MM.1S (cell line): Measurements from ENCODE around the gene TMPRSS3.

Source experiments
- DNase-seq: peaks from one replicate; pipeline ENCODE4 v3.0.0-alpha.2; 2015
- H2AFZ ChIP-seq: fragments of 300-600 bp; sonication (generic); 2 replicates; pipeline ENCODE4 v1.6.0; 2016; ENCODE audit warnings: antibody characterized with exemption, low read length
- H3F3A ChIP-seq: fragments of 300-600 bp; sonication (generic); 2 replicates; pipeline ENCODE4 v1.6.1; 2016; ENCODE audit warnings: mild to moderate bottlenecking, antibody characterized with exemption, low read length, moderate library complexity, mixed read lengths; ENCODE audit not compliant: insufficient read depth
- H3K27ac ChIP-seq: fragments of 300-600 bp; sonication (generic); 2 replicates; pipeline ENCODE4 v1.5.1; 2016; ENCODE audit warnings: mild to moderate bottlenecking, low read length
- H3K27me3 ChIP-seq: fragments of 300-600 bp; sonication (generic); replicated peaks from 2 replicates; pipeline ENCODE4 v1.6.0; 2016; ENCODE audit warnings: low read length; ENCODE audit not compliant: insufficient read depth
- H3K36me3 ChIP-seq: fragments of 300-600 bp; sonication (generic); replicated peaks from 2 replicates; pipeline ENCODE4 v1.6.1; 2016; ENCODE audit warnings: mild to moderate bottlenecking, low read length, mixed read lengths; ENCODE audit not compliant: insufficient read depth
- H3K4me1 ChIP-seq: fragments of 300-600 bp; sonication (generic); 2 replicates; pipeline ENCODE4 v1.6.1; 2016; ENCODE audit warnings: low read length, mixed read lengths
- H3K4me2 ChIP-seq: fragments of 300-600 bp; sonication (generic); 2 replicates; pipeline ENCODE4 v1.6.0; 2016; ENCODE audit warnings: low read depth, low read length
- H3K4me3 ChIP-seq: fragments of 300-600 bp; sonication (generic); 2 replicates; pipeline ENCODE4 v1.5.1; 2016; ENCODE audit warnings: low read length, mixed read lengths
- H3K79me2 ChIP-seq: fragments of 300-600 bp; sonication (generic); 2 replicates; pipeline ENCODE4 v1.6.1; 2016; ENCODE audit warnings: mixed run types, low read length, mixed read lengths
- H3K9ac ChIP-seq: fragments of 300-600 bp; sonication (generic); 2 replicates; pipeline ENCODE4 v1.6.1; 2016; ENCODE audit warnings: low read length, mixed read lengths
- H3K9me2 ChIP-seq: fragments of 300-600 bp; sonication (generic); replicated peaks from 2 replicates; pipeline ENCODE4 v1.6.1; 2016; ENCODE audit warnings: mild to moderate bottlenecking, low read length, mixed read lengths; ENCODE audit not compliant: insufficient read depth
- H3K9me3 ChIP-seq: fragments of 300-600 bp; sonication (generic); replicated peaks from 2 replicates; pipeline ENCODE4 v1.6.1; 2016; ENCODE audit warnings: mild to moderate bottlenecking, low read length, mixed read lengths; ENCODE audit not compliant: insufficient read depth
- H4K20me1 ChIP-seq: fragments of 300-600 bp; sonication (generic); 2 replicates; pipeline ENCODE4 v1.6.1; 2016; ENCODE audit warnings: mild to moderate bottlenecking, low read length, moderate library complexity, mixed read lengths; ENCODE audit not compliant: insufficient read depth
- EZH2 ChIP-seq: fragments of 300-600 bp; sonication (generic); optimal IDR thresholded peaks from 2 replicates; pipeline ENCODE3; 2017; ENCODE audit warnings: low read depth, mild to moderate bottlenecking, antibody characterized with exemption, low read length, mixed read lengths
- EZH2phosphoT487 ChIP-seq: fragments of 300-600 bp; sonication (generic); IDR thresholded peaks from 2 replicates; pipeline ENCODE4 v1.6.1; 2018; ENCODE audit warnings: antibody characterized with exemption, low read length
- TF ChIP-seq, protein P1 (sequence below): fragments of 300-600 bp; sonication (generic); IDR thresholded peaks from 2 replicates; pipeline ENCODE4 v1.5.1; 2016; ENCODE audit warnings: antibody characterized with exemption, low read length, mixed read lengths

Gene TMPRSS3

DNA sequence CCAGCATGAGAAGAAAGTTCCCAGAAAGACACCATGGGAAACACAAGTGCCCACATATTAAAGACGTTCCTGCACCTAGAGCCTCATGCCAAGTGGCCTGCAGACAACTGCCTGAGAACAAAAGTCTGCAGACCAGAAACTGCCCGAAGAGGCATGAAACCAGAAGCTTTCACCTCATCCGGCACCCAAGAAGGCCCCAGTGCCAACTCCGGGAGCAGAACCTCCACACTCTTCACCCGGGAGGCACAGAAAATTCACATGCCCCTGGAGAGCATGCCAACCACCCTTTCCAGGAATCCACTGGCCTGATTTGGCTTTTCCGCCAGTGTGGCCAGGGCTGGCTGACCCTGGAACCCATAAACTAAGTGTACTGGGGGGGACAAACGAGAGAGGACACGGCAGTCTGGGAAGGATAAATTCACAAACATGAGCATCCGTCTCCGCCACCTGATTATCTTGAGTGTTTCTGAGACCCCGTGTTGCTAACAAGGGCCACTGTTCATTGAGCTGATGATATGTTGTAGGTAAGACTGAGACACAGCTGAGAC lies 51.8 kb downstream of the TMPRSS3 start:
- Histone ChIP-seq H3K4me3 (no peak overlapping the region), H3K4me2 (no peak overlapping the region), H3K9me2 (no peaks in the 10 kb centered on the region), H2AFZ (no peak overlapping the region), H3K27me3 (peaks cover 83% of the 10 kb centered on the region), H3K79me2 (no peaks in the 10 kb centered on the region), H4K20me1 (no peaks in the 10 kb centered on the region), H3K4me1 (no peaks in the 10 kb centered on the region), H3K9ac (no peak overlapping the region), H3K27ac (no peak overlapping the region), H3K9me3 (no peaks in the 10 kb centered on the region), H3K36me3 (no peaks in the 10 kb centered on the region), H3F3A (no peaks in the 10 kb centered on the region)
- TF ChIP-seq EZH2phosphoT487 = no peak
- TF ChIP-seq, protein P1, sequence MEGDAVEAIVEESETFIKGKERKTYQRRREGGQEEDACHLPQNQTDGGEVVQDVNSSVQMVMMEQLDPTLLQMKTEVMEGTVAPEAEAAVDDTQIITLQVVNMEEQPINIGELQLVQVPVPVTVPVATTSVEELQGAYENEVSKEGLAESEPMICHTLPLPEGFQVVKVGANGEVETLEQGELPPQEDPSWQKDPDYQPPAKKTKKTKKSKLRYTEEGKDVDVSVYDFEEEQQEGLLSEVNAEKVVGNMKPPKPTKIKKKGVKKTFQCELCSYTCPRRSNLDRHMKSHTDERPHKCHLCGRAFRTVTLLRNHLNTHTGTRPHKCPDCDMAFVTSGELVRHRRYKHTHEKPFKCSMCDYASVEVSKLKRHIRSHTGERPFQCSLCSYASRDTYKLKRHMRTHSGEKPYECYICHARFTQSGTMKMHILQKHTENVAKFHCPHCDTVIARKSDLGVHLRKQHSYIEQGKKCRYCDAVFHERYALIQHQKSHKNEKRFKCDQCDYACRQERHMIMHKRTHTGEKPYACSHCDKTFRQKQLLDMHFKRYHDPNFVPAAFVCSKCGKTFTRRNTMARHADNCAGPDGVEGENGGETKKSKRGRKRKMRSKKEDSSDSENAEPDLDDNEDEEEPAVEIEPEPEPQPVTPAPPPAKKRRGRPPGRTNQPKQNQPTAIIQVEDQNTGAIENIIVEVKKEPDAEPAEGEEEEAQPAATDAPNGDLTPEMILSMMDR = no peak
- TF ChIP-seq EZH2 = no peak
- no peak for DNase-seq

DNA sequence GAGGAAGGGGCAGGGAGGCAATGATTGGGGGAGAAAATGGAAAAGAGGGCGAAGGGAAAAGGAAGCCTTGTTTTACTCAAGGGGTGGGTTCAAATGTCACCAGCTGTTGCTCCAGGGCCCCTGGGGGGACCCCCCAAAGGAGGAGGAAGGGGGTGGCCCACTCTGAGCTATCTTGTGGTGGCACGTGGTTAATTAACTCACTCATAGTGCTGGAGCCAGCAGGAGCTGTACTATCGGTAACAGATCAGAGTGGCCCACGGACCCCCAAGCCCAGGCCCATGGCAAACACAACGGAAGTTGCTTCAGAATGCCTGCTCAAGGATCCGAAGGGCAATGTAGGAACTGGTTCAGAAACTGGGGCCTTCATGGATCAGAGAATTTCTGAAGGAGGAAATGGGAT lies 52.3 kb downstream of the TMPRSS3 start:
- Histone ChIP-seq H3K27ac (no peak overlapping the region), H3K9me3 (no peaks in the 10 kb centered on the region), H3K4me2 (no peak overlapping the region), H3K27me3 (peaks cover 83% of the 10 kb centered on the region), H3K9ac (no peak overlapping the region), H3F3A (no peaks in the 10 kb centered on the region), H3K9me2 (no peaks in the 10 kb centered on the region), H3K79me2 (no peaks in the 10 kb centered on the region), H4K20me1 (no peaks in the 10 kb centered on the region), H3K36me3 (no peaks in the 10 kb centered on the region), H3K4me1 (no peaks in the 10 kb centered on the region), H2AFZ (no peak overlapping the region), H3K4me3 (no peak overlapping the region)
- TF ChIP-seq EZH2 (no peak), EZH2phosphoT487 (no peak)
- TF ChIP-seq, protein P1 = no peak
- DNase-seq = no peak

DNA sequence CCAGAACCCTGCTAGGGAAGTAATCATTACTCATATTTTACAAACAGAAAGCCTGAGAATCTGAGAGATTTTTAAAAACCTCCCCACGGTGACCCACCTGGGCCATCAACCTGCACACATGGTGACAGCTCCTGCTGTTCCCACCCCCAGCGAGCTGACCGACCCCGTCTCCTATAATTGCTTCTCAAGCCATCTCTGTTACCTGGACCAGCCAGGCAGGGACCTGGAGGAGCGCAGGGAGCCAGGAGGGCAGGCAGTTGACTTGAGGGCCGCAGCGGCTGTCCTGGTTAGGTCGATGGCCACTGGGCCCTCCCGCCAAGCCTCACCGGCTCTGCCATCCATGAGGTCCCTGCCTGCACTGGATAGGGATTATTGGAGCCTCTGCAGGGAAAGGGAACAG lies 52.8 kb downstream of the TMPRSS3 start:
- TF ChIP-seq, protein P1 = no peak
- no peak for TF ChIP-seq EZH2phosphoT487
- TF ChIP-seq EZH2 = no peak
- Histone ChIP-seq H4K20me1 (no peaks in the 10 kb centered on the region), H3K4me3 (no peak overlapping the region), H3K27me3 (peaks cover 83% of the 10 kb centered on the region), H3K9me3 (no peaks in the 10 kb centered on the region), H3K9ac (no peak overlapping the region), H3K79me2 (no peaks in the 10 kb centered on the region), H3K4me1 (no peaks in the 10 kb centered on the region), H3K36me3 (no peaks in the 10 kb centered on the region), H3K4me2 (no peak overlapping the region), H3K27ac (no peak overlapping the region), H2AFZ (no peak overlapping the region), H3F3A (no peaks in the 10 kb centered on the region), H3K9me2 (no peaks in the 10 kb centered on the region)
- DNase-seq = no peak
